Measurements from ENCODE around the gene IQCC. TPM values are rescaled to one million over a fixed set of nuclear protein-coding genes. Genes with fewer than 3 reads are reported as not detected.

IQCC gene
- total RNA-seq: 0.87 and 1.2 TPM in 2 replicates

DNA sequence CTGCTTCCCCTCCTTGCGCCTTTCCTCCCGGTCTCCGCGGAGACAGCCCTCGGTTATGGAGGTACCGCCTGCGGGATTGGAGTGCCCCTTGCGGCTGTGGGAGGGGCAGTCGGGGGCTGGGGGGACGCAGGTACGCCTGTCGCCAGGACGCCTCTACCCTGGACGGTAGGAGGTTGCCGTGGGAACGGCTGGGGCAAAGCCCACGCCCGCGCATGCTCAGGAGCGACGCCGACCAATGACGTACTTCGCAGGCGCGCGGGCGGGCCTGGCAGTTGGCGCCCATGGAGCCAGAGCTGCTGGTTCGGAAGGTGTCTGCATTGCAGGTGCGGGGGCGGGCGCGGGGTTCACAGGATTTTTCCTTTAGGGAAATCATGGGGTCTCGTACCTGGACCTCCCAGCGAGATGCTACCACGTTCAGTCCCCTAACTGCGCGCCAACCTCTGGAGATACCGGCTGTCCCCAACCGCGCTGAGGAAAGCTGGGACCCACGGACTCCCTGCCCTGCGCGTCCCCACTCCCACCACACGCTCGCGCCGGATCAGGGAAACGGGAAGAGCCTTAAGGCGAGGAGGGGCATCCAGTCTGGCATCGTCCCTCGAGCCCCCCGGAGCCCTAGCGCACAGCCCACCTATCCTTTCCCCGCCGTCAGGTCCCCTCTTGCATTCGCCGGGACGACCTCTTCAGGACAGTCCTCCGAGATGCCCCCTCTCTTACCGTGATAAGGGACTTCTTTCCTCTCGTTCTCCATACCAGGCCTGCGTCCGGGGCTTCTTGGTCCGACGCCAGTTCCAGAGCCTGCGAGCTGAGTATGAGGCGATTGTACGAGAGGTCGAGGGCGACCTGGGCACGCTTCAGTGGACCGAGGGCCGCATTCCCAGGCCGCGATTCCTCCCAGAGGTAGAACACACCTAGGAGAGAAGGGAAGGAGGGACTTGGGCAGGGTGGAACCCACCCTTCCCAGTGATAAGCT, at the start of gene IQCC:
TSS of gene IQCC (plus strand) at position 271 of the 970 bp plus-strand sequence. CDS start at position 282, 11 bp downstream.

DNA sequence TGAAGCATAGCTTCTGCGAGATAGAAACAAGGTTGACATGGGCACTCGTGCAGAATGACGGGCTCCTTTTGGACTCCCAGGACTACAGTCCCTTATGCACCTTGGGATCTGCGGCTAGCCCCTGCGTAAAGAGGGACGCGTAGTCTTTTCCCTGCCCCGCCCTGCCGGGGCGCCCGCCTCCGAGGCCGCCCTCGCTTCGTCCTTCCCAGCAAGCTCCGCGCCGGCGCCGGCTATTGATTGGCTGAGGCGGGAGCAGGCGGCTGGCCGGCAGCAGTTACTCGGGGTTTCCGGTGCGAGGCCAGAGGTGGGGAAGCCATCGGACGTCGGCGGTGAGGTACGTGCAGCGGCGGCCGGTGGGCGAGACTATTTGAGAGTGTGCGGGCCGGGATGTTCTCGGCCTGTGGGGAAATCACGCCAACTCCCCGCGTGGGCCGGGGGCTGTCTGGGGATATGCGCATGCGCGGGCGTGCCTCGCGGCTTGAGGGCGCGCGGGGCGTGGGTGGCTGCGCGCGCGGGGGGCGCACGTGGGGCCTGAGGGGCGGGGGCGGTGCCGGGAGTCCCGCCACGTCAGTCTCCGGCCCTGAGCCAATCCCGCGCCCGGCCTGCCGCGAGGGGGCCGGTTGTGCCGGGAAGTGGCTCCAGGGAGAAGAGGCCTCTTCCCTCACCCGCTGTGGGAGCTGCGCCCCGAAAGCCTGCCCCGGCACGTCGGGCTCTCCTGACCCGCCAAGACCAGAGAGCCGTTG, 25.9 kb upstream of the IQCC start, which contains the start of gene TXLNA:
TSS of gene TXLNA (plus strand) at position 233 of the 743 bp plus-strand sequence. CDS start 671 bp downstream, outside the sequence.

DNA sequence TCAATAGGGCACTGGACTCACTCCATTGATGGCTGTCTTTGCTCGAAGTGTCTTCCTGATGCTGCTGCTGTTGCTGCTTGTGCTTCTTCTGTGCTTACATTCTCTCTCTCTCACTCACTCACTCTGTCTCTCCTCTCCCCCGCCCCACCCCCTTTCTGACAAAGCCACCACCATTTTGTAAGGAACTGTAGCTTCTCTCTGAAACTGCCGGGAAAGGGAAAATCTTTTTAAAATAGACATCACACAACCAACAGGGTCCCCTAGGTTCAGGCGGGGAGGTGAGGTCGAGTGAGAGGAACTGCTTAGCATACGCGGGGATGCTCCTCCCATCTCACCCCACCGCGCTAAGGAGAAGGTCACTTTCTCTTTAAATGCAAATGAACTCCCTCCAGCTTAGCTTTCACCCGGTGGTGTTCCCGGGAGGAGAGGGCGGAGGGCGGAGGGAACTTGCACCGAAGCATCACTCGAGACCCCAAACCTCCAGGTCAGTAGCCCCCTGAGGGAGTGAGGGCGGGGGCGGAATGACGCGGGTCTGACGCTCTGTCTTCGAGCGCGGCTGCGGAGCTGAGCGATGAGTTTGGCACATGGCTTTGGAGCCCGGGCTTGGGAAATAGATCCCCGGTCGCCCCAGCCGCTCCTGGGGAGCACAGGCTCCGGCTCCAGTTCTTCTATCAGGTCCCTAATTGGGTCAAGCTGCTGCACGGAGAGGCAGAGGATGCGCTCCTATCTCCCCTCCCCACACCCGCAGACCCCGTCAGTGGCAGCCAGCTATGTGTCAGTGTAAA, 5.1 kb upstream of the IQCC start, which contains the start of gene CCDC28B:
TSS of gene CCDC28B (plus strand) at position 370 of the 785 bp plus-strand sequence. CDS start 1,341 bp downstream, outside the sequence.

DNA sequence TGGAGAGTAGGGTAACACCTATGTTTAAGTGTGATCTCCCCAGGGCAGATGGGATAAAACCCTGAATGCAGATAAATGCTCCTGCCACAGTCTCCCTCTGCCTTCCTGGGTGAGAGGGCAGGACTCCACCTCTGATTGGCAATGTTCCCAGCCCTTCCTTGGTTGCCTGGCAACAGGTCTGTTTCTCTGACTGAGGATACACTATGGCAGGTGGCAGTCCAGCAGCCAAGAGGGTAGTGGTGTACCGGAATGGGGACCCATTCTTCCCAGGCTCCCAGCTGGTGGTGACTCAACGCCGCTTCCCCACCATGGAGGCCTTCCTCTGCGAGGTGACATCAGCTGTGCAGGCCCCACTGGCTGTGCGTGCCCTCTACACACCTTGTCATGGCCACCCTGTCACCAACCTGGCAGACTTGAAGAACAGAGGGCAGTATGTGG, 3.4 kb downstream of the IQCC start, which contains the start of gene DCDC2B:
TSS of gene DCDC2B (plus strand) at position 199 of the 438 bp plus-strand sequence. CDS start at position 204, 5 bp downstream.

DNA sequence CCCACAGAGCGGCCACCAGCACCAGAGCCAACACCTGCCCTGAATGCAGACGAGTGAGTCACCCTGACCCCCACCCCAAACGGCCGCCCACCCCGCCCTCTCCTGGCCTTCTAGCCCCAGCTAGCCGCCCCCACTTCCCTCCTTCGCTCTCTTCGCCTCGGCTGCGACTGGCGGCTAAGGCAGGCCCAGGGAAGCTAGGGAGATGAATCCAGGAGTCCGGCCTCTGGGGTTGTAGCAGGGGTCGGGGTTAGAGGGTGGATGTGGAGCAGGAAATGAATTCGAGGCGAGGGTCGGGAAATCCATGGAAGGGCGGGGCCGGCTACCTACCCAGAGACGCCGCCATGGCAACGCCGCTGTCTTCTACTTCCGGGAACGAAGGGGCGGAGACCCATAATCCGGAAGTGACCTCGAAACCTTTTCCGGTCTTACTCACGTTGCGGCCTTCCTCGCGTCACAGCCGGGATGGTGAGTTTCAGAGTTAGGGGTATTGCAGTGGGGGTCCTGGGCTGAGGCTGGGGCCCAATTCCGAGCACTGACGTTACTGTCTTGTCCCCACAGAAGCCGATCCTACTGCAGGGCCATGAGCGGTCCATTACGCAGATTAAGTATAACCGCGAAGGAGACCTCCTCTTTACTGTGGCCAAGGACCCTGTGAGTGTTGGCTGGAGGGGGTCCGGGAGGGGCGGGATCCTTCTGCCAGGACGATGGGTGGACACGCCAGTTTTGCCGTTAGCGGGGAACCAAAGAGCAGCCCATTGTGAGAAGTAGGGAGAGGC, 16.7 kb downstream of the IQCC start, which contains the start of the genes EIF3I and TMEM234:
TSS of gene EIF3I (plus strand) at position 428 of the 776 bp plus-strand sequence. CDS start at position 463, 35 bp downstream.
TSS of gene TMEM234 (minus strand) at position 374 of the 776 bp plus-strand sequence. CDS start at position 343, 31 bp downstream.

DNA sequence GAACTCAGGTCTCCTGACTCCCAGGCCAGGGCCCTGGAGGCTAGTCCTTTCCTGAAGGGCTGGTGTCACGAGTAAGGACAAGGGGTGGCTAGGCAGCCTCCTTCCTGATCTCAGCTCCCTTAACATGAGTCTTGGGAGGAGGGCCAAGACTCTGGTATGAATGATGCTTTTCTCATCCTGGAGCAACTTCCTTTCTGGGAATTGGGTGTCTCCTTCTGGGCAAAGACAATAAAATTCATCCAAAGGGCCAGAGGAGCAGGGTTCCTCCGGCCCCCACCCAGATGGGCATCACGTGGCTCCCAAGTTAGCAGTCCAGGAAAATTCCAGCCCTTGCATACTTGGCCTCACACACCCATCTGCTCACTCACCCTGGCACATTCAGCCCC, 41.4 kb downstream of the IQCC start, which contains the start of gene FAM167B:
TSS of gene FAM167B (plus strand) at position 335 of the 386 bp plus-strand sequence. CDS start 200 bp downstream, outside the sequence.

DNA sequence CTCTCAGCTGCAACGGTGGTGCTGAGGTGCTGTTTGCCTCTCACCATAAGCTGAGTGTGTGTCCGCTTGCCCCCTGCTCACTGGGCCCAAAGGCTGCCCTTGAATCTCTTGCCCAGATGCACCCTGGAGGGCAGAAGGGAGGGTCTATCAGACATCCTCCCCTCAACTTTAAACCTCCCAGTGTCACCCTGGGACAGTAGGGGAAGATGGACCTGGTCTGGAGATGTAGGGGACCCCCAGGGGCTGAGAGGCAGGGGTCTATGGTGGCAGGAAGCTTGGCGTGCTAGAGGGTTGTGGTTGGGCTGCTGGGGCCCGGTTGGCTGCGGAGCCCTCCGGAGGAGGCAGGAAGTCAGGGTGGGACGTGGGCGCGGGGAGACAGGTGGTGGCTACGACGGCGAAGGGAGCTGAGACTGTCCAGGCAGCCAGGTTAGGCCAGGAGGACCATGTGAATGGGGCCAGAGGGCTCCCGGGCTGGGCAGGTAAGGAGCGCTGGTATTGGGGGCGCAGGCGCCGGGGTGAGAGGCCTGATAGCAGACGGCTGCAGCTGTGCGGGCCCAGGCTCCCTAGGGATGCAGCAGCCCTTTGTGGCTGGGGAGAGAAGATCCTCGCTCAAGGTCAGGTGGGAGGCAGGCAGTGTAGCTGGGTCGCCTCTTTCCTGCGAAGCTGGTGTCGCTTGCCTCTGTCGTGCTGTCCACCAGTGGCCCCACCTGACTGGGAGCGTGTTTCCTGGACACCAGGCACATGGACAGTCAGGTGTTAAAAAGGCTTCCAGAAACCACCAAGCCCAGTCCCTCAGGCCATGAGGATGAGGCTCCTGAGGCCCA, 45.6 kb downstream of the IQCC start, which contains the start of gene LCK:
TSS of gene LCK (plus strand) at position 373 of the 824 bp plus-strand sequence. CDS start 23,065 bp downstream, outside the sequence.

Other genes with a start within 250 kb of the IQCC start
- 47.8 and 60.2 TPM in 2 replicates for gene KHDRBS1, start 191.8 kb upstream of the IQCC start, total RNA-seq
- 9.1 and 10.8 TPM in 2 replicates for gene TMEM39B, start 132.7 kb upstream of the IQCC start, total RNA-seq
- 27.4 and 30.3 TPM in 2 replicates for gene KPNA6, start 97.6 kb upstream of the IQCC start, total RNA-seq
- 61.2 and 70.6 TPM in 2 replicates for gene TXLNA, start 26.0 kb upstream of the IQCC start, total RNA-seq
- gene CCDC28B, start 5.1 kb upstream of the IQCC start, total RNA-seq: 13.4 and 17.2 TPM in 2 replicates
- gene DCDC2B, start 3.4 kb downstream of the IQCC start, total RNA-seq: not detected in 2 replicates
- gene TMEM234, start 16.7 kb downstream of the IQCC start, total RNA-seq: 10.4 and 11.1 TPM in 2 replicates
- gene EIF3I, start 16.7 kb downstream of the IQCC start, total RNA-seq: 251 and 296 TPM in 2 replicates
- 0.17 and 0.22 TPM in 2 replicates for gene FAM167B, start 41.6 kb downstream of the IQCC start, total RNA-seq
- gene LCK, start 45.6 kb downstream of the IQCC start, total RNA-seq: 0.11 and 0.17 TPM in 2 replicates
- 143 and 168 TPM in 2 replicates for gene HDAC1, start 86.4 kb downstream of the IQCC start, total RNA-seq
- gene MARCKSL1, start 130.6 kb downstream of the IQCC start, total RNA-seq: 128 and 185 TPM in 2 replicates
- gene FAM229A, start 156.8 kb downstream of the IQCC start, total RNA-seq: 0.86 and 0.98 TPM in 2 replicates
- 0.09 and 0.11 TPM in 2 replicates for gene TSSK3, start 156.9 kb downstream of the IQCC start, total RNA-seq
- gene BSDC1, start 188.8 kb downstream of the IQCC start, total RNA-seq: 38.0 and 47.8 TPM in 2 replicates

Measured in dermis lymphatic vessel endothelial cell (primary cell).